ENCODE results near the gene LSR. TPM values are rescaled to one million over a fixed set of nuclear protein-coding genes. Genes with fewer than 3 reads are reported as not detected.

LSR gene
- total RNA-seq, 3 donors from 2014 or later (not counting 1 experiment from before 2014, with no cell fraction given) = 3.4 to 6.9 (median 6.7) TPM

DNA sequence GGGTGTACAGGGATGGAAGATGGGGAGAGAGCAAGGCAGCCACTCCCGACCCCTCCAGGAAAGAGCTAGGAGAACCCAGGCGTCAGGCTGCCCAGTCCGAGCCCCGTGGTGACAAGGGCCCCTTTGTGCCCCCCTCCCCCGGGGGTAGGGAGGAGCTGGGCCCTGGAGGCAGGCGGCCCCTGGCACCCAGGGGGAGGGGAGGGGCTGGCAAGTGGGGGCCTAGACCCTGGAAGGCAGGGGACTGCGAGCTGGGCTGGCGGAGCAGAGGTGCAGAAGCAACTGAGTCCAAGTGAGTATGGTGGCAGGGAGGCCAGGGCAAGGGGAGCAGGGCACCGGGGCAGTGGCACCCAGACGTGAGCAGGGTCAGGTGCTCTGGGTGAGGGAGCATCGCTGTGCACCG, 43.1 kb downstream of the LSR start, which contains the start of gene MAG:
Gene MAG (plus strand): TSS at position 246 of the 400 bp plus-strand sequence. CDS start 3,248 bp downstream, outside the sequence.
- TF ChIP-seq, protein P1, sequence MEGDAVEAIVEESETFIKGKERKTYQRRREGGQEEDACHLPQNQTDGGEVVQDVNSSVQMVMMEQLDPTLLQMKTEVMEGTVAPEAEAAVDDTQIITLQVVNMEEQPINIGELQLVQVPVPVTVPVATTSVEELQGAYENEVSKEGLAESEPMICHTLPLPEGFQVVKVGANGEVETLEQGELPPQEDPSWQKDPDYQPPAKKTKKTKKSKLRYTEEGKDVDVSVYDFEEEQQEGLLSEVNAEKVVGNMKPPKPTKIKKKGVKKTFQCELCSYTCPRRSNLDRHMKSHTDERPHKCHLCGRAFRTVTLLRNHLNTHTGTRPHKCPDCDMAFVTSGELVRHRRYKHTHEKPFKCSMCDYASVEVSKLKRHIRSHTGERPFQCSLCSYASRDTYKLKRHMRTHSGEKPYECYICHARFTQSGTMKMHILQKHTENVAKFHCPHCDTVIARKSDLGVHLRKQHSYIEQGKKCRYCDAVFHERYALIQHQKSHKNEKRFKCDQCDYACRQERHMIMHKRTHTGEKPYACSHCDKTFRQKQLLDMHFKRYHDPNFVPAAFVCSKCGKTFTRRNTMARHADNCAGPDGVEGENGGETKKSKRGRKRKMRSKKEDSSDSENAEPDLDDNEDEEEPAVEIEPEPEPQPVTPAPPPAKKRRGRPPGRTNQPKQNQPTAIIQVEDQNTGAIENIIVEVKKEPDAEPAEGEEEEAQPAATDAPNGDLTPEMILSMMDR (IDR thresholded peaks at IDR 0.05) = no peak
- Histone ChIP-seq H3K4me3 (ENCODE audit: low read length) (no peak within 1 kb of the TSS), H3K27ac (ENCODE audit: low read length) (no peak within 1 kb of the TSS), H3K27me3 (ENCODE audit: control insufficient read depth, insufficient read depth, low read length) (no peaks in the 10 kb centered on the region), H3K36me3 (ENCODE audit: control insufficient read depth, insufficient read depth, low read length) (no peaks in the 10 kb centered on the region), H3K9me3 (ENCODE audit: control insufficient read depth, insufficient read depth, low read length) (no peaks in the 10 kb centered on the region), H3K4me1 (ENCODE audit: control insufficient read depth, insufficient read depth, low read length) (peaks cover 17% of the 10 kb centered on the region)
- Mint-ChIP-seq H3K27ac (no peak within 1 kb of the TSS), H3K27me3 (ENCODE audit: low read depth in 2 of 2) (no peaks in the 10 kb centered on the region), H3K36me3 (no peaks in the 10 kb centered on the region), H3K4me1 (peaks cover 0 to 5% of the 10 kb centered on the region in 2 donors), H3K9me3 (no peaks in the 10 kb centered on the region), H3K4me3 (no peak within 1 kb of the TSS)
- ATAC-seq (no peak), DNase-seq (no peak)
- 81% methylated on average over 12 of the region's 12 CpGs for WGBS (ENCODE audit: insufficient coverage)
- intact Hi-C loops (cut with micrococcal nuclease) = no loop called here

DNA sequence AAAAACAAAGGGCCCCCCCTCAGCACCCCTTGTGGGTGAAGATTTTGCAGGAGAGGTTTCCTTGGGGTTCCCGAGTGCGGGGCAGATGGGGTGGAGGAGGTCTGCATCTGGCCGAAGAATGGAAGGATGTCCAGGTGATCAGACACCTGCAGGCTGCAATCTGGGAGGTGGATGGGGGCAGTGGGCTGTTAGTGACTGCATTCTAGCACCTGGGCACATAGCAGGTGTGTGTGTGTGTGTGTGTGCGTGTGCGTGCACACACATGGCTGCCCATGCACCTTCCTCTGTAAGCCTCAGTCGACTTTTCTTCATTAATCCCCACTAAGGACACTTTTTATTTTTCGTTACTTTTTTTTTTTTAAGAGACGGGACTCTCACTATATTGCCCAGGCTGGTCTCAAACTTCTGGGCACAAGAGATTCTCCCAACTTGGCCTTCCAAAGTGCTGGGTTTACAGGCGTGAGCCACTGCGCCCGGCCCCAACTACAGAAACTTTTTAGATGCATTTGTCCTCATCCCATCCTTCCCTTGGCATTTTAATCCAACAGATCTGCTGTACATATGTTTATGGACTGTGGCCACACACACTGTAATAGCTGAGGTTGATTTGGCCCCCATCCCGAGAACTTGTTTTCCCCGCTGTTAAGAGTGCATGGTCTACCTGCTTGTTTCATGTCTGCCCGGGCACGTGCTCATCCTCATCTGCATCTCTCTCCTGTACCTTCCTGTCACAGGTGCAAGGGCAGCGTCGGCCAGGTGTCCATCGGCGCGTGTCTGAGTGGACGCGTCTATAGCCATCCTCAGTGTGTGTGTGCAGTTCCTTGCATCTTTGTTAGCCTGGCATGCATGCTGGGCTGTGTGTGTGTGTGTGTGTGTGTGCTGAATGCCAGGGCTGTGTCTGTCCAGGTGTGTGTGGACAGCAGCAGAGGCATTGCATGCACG, 43.9 kb downstream of the LSR start:
- no peaks in the 10 kb centered on the region for H3K9me3 Mint-ChIP-seq
- Histone ChIP-seq H3K27me3 (ENCODE audit: control insufficient read depth, insufficient read depth, low read length) (no peaks in the 10 kb centered on the region), H3K36me3 (ENCODE audit: control insufficient read depth, insufficient read depth, low read length) (no peaks in the 10 kb centered on the region), H3K4me3 (ENCODE audit: low read length) (no peak overlapping the region), H3K27ac (ENCODE audit: low read length) (no peak overlapping the region), H3K9me3 (ENCODE audit: control insufficient read depth, insufficient read depth, low read length) (no peaks in the 10 kb centered on the region), H3K4me1 (ENCODE audit: control insufficient read depth, insufficient read depth, low read length) (peaks cover 19% of the 10 kb centered on the region)
- H3K4me1 Mint-ChIP-seq = peaks cover 0 to 5% of the 10 kb centered on the region in 2 donors
- 82% methylated on average over 21 of the region's 23 CpGs for WGBS (ENCODE audit: insufficient coverage)
- no peak overlapping the region for H3K4me3 Mint-ChIP-seq
- H3K27me3 Mint-ChIP-seq (ENCODE audit: low read depth in 2 of 2) = no peaks in the 10 kb centered on the region
- no peaks in the 10 kb centered on the region for H3K36me3 Mint-ChIP-seq
- TF ChIP-seq, protein P1 (IDR thresholded peaks at IDR 0.05) = no peak
- no peak overlapping the region for H3K27ac Mint-ChIP-seq
- ATAC-seq = no peak
- intact Hi-C loops (cut with micrococcal nuclease) = no loop called here
- no peak for DNase-seq

DNA sequence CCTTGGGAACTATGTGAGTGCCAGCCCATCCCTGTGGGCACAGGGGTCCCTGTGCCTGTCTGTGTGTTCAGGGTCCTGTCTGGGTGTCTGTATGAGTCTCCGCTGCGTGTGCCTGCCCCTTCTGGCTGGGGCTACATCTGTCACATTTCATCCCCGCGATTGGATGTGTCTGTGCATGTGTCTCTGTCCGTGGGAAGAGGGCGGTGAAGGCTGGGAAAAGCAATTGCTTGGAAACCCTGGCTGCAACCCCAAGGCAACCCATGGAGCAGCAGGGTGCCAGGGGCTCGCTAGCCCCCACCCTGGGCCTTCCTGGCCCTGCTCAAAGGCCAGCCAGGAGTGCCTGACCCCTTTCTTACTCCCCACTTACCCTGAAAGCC, 44.5 kb downstream of the LSR start:
- Histone ChIP-seq H3K4me1 (ENCODE audit: control insufficient read depth, insufficient read depth, low read length) (peaks cover 19% of the 10 kb centered on the region), H3K9me3 (ENCODE audit: control insufficient read depth, insufficient read depth, low read length) (no peaks in the 10 kb centered on the region), H3K36me3 (ENCODE audit: control insufficient read depth, insufficient read depth, low read length) (no peaks in the 10 kb centered on the region), H3K4me3 (ENCODE audit: low read length) (no peak overlapping the region), H3K27me3 (ENCODE audit: control insufficient read depth, insufficient read depth, low read length) (no peaks in the 10 kb centered on the region), H3K27ac (ENCODE audit: low read length) (no peak overlapping the region)
- WGBS (ENCODE audit: insufficient coverage) = 92% methylated on average over 7 of the region's 7 CpGs
- Mint-ChIP-seq H3K4me1 (peaks cover 0 to 5% of the 10 kb centered on the region in 2 donors), H3K27ac (no peak overlapping the region), H3K27me3 (ENCODE audit: low read depth in 2 of 2) (no peaks in the 10 kb centered on the region), H3K36me3 (no peaks in the 10 kb centered on the region), H3K4me3 (no peak overlapping the region), H3K9me3 (no peaks in the 10 kb centered on the region)
- TF ChIP-seq, protein P1 (IDR thresholded peaks at IDR 0.05) = no peak
- no peak for ATAC-seq
- intact Hi-C loops (cut with micrococcal nuclease) = no loop called here
- no peak for DNase-seq

All from natural killer cell (primary cell).